ENCODE measurements around the gene LIME1. TPM values are rescaled to one million over a fixed set of nuclear protein-coding genes. Genes with fewer than 3 reads are reported as not detected.

Gene LIME1
- total RNA-seq, result 0.53 and 2.0 TPM in 2 replicates

DNA sequence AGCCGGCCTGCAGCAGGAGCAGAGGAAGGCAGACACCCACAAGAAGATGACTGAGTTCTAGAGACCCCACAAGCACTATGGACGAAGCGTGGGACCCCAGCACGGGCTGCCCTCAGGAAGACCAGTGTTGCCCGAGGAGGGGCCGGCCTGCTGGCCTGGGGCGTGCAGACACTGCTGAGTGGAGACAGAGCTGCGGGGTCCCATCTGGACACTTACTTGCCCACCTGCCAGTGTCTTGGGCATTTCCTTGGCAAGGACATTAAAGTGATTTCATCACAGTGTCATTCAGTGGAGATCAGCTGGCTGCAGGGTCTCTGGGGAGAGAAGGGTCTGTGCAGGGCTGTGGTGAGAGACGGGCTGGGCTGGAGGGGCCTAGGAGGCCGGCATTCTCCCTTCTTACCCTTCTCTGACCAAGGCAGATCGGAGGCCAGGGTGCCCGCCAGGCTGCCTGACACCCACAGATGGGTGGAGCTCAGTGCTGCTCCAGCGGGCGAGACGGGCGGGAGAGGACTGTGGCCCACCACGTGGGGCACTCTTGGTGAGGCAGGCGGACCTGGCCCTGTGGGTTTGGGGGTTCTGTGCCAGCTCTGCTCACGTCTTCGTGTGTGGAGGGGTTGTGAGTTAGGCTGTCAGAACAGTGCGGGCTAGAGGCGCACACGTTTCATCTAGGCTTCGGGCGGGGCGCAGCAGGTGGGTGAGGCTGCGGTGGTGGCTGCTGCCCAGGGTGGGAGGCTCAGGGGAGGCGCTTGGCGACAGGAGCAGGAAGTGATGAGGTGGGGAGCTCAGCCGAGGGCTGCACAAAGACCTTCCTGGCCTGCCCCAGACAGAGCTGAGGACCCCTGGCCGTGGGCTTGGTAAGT is at the start of gene LIME1:
LIME1 (plus strand) TSS at position 806 of the 860 bp plus-strand sequence. CDS start 886 bp downstream, outside the sequence.
- H3K4me3 ChIP-seq (ENCODE audit: low read depth, low read length), result no peak within 1 kb of the TSS
- TF ChIP-seq, protein P1, sequence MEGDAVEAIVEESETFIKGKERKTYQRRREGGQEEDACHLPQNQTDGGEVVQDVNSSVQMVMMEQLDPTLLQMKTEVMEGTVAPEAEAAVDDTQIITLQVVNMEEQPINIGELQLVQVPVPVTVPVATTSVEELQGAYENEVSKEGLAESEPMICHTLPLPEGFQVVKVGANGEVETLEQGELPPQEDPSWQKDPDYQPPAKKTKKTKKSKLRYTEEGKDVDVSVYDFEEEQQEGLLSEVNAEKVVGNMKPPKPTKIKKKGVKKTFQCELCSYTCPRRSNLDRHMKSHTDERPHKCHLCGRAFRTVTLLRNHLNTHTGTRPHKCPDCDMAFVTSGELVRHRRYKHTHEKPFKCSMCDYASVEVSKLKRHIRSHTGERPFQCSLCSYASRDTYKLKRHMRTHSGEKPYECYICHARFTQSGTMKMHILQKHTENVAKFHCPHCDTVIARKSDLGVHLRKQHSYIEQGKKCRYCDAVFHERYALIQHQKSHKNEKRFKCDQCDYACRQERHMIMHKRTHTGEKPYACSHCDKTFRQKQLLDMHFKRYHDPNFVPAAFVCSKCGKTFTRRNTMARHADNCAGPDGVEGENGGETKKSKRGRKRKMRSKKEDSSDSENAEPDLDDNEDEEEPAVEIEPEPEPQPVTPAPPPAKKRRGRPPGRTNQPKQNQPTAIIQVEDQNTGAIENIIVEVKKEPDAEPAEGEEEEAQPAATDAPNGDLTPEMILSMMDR (IDR thresholded peaks at IDR 0.05; ENCODE audit: insufficient read depth, low read length, severe bottlenecking), result no peak
- FAIRE-seq (no peak), DNase-seq (ENCODE audit: low read depth) (no peak)
- peaks cover 10% of the 10 kb centered on the region for H3K36me3 ChIP-seq (ENCODE audit: control insufficient read depth, insufficient read depth, low read length)
- no peaks in the 10 kb centered on the region for H3K27me3 ChIP-seq (ENCODE audit: control insufficient read depth, insufficient read depth, low read length)

DNA sequence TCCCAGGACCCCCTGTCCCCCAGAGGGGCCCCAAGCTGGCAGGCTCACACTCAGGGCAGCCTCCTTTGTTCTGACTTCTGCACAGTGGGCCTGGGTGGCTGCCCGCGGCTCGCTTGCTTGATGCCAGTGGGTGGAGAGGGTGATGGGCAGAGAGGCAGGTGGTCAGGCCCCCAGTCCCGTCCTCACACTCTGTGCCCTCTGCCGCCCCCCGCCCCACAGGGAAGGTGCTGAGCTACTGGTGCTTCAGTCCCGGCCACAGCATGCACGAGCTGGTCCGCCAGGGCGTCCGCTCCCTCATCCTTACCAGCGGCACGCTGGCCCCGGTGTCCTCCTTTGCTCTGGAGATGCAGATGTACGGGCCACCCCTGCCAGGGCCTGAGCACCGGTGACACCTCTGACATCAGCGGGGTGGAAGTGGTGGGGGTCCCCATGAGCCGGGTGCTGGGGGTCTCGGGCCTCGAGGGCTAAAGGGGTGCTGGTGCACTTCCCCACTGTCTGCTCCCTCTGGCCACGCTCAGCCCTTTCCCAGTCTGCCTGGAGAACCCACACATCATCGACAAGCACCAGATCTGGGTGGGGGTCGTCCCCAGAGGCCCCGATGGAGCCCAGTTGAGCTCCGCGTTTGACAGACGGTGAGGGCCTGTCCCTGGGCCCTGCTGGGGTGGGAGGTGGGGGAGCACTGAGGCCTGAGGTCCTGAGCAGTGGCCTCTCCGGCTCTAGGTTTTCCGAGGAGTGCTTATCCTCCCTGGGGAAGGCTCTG is 48.9 kb upstream of the LIME1 start:
- Histone ChIP-seq H3K4me3 (ENCODE audit: low read depth, low read length) (no peak overlapping the region), H3K27me3 (ENCODE audit: control insufficient read depth, insufficient read depth, low read length) (no peaks in the 10 kb centered on the region), H3K36me3 (ENCODE audit: control insufficient read depth, insufficient read depth, low read length) (no peaks in the 10 kb centered on the region)
- FAIRE-seq (no peak), DNase-seq (ENCODE audit: low read depth) (no peak)
- TF ChIP-seq, protein P1 (IDR thresholded peaks at IDR 0.05; ENCODE audit: insufficient read depth, low read length, severe bottlenecking), result no peak

DNA sequence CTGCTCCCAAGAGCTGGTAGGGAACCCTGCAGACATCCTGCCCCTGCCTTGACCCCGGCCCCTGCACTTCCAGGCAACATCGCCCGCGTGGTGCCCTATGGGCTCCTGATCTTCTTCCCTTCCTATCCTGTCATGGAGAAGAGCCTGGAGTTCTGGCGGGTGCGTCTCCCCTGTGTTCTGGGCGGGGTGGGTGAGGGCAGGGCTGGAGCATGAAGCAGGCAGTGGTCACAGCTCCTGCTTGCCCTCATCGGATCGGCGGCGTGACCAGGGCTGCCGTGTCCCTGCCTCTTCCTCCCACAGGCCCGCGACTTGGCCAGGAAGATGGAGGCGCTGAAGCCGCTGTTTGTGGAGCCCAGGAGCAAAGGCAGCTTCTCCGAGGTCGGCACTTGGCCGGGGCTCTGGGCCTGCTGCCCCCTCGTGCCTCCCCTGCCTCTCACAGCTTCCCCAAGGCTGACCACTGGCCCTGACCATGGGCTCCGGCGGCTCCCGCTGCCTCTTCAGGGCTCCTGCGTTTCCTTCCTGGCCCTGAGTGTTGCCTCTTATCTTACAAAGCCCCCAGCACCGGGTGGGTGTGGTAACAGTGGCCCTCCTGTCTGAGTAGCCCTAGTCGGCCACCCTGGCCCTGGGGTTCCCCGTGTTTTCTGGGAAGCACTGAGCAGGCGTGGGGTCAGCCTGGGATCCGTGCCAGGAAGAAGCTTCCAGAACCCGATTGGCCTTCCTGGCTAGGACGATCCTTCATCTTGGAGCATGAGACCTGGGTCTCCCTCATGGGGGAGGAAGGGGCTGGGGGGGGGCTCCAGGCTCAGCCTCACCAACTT is 48.0 kb upstream of the LIME1 start:
- Histone ChIP-seq H3K27me3 (ENCODE audit: control insufficient read depth, insufficient read depth, low read length) (no peaks in the 10 kb centered on the region), H3K36me3 (ENCODE audit: control insufficient read depth, insufficient read depth, low read length) (no peaks in the 10 kb centered on the region), H3K4me3 (ENCODE audit: low read depth, low read length) (no peak overlapping the region)
- TF ChIP-seq, protein P1 (IDR thresholded peaks at IDR 0.05; ENCODE audit: insufficient read depth, low read length, severe bottlenecking), result no peak
- DNase-seq (ENCODE audit: low read depth) (no peak), FAIRE-seq (no peak)

DNA sequence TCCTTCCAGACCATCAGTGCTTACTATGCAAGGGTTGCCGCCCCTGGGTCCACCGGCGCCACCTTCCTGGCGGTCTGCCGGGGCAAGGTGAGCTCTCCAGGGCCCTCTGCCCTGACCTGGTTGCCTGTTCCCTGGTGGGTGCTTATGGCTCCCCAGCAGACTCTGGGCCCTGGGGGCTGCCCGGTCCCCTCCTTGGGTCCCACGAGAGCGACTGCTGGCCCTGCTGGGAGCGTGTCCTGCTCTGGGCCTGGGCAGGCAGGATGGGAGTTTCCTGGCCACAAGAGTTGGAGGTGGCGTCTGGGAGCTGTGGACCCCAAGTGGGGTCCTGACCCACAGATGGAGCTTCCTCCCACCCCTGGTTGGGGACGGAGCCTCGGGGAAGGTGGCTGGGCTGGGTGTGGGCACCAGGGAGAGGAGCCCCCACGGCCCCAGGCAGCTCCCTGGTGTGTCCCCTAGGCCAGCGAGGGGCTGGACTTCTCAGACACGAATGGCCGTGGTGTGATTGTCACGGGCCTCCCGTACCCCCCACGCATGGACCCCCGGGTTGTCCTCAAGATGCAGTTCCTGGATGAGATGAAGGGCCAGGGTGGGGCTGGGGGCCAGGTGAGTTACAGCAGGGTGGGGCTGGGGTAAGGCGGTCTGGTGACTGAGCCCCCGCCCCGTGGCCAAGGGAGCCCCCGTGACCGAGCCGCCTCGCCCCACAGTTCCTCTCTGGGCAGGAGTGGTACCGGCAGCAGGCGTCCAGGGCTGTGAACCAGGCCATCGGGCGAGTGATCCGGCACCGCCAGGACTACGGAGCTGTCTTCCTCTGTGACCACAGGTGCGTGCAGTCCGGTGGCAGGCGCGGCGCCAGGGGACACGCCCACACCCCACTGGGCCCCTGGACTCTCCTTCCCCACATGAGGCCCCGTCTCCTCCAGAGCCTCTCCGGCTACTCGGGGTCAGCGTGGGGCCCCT is 47.1 kb upstream of the LIME1 start:
- H3K27me3 ChIP-seq (ENCODE audit: control insufficient read depth, insufficient read depth, low read length), result no peaks in the 10 kb centered on the region
- H3K4me3 ChIP-seq (ENCODE audit: low read depth, low read length), result no peak overlapping the region
- H3K36me3 ChIP-seq (ENCODE audit: control insufficient read depth, insufficient read depth, low read length), result peaks cover 4% of the 10 kb centered on the region
- FAIRE-seq, result no peak
- DNase-seq (ENCODE audit: low read depth), result no peak
- TF ChIP-seq, protein P1 (IDR thresholded peaks at IDR 0.05; ENCODE audit: insufficient read depth, low read length, severe bottlenecking), result no peak
